ENCODE measurements around the gene TREH. TPM values are rescaled to one million over a fixed set of nuclear protein-coding genes. Genes with fewer than 3 reads are reported as not detected.

Gene TREH
- total RNA-seq, 1 experiment from 2014 or later: 0.05 TPM

DNA sequence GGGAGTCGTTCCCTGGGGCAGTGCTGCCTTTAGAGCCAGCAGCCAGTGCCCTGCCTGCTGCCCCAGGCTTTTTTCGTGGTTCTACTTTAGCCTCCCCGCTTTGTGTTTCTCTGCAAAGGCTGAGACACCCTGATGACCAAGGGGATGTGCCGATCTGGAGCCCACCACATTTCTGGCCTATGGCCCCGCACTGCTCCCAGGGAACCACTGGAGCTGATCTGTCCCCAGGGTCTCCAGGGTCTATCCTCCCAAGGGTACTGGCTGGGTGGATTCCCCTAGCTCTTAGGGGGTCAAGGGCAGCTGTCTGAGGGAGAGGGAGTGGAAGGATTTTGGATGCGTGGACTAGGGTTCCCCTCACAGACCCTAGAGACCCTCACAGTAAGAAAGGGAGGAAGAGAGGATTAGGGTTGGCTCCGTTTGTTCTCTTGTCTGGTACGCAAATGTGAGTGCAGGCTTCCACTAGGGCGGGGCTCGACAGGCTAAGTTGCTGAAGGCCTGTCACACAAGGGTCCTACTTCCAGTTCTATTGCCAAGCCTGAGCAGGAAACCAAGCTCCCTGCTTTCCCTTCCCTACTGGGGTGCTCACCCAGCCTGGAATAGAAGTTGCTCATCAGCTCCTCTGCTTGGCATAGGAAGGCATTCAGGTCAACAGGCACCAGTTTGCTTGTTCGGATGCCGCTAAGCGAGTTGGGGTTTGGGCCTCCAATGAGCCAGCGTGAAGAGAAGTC lies 19.3 kb downstream of the TREH start:
- ATAC-seq: no peak
- Histone ChIP-seq H3K4me1 (ENCODE audit: control insufficient read depth, insufficient read depth, low read length) (peaks cover 12% of the 10 kb centered on the region), H3K9me3 (ENCODE audit: control insufficient read depth, insufficient read depth, low read depth, low read length) (no peaks in the 10 kb centered on the region), H3K36me3 (ENCODE audit: control insufficient read depth, insufficient read depth, low read length) (0 out of 2 replicates have a peak, but pooled peaks cover 2% of the 10 kb centered on the region), H3K4me3 (ENCODE audit: low read depth in 2 of 2, low read length in 2 of 2) (no peak overlapping the region), H3K27me3 (ENCODE audit: control insufficient read depth, insufficient read depth, low read length) (no peaks in the 10 kb centered on the region), H3K27ac (ENCODE audit: low read length) (no peak overlapping the region; the same call in 1 of the 2 replicates)
- DNase-seq (ENCODE audit: low read depth, low spot score): no peak
- TF ChIP-seq, protein P1, sequence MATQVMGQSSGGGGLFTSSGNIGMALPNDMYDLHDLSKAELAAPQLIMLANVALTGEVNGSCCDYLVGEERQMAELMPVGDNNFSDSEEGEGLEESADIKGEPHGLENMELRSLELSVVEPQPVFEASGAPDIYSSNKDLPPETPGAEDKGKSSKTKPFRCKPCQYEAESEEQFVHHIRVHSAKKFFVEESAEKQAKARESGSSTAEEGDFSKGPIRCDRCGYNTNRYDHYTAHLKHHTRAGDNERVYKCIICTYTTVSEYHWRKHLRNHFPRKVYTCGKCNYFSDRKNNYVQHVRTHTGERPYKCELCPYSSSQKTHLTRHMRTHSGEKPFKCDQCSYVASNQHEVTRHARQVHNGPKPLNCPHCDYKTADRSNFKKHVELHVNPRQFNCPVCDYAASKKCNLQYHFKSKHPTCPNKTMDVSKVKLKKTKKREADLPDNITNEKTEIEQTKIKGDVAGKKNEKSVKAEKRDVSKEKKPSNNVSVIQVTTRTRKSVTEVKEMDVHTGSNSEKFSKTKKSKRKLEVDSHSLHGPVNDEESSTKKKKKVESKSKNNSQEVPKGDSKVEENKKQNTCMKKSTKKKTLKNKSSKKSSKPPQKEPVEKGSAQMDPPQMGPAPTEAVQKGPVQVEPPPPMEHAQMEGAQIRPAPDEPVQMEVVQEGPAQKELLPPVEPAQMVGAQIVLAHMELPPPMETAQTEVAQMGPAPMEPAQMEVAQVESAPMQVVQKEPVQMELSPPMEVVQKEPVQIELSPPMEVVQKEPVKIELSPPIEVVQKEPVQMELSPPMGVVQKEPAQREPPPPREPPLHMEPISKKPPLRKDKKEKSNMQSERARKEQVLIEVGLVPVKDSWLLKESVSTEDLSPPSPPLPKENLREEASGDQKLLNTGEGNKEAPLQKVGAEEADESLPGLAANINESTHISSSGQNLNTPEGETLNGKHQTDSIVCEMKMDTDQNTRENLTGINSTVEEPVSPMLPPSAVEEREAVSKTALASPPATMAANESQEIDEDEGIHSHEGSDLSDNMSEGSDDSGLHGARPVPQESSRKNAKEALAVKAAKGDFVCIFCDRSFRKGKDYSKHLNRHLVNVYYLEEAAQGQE (IDR thresholded peaks at IDR 0.05; ENCODE audit: insufficient read depth in 1 of 2, low read depth in 2 of 2, low read length in 1 of 2): no peak
- TF ChIP-seq, protein P2, sequence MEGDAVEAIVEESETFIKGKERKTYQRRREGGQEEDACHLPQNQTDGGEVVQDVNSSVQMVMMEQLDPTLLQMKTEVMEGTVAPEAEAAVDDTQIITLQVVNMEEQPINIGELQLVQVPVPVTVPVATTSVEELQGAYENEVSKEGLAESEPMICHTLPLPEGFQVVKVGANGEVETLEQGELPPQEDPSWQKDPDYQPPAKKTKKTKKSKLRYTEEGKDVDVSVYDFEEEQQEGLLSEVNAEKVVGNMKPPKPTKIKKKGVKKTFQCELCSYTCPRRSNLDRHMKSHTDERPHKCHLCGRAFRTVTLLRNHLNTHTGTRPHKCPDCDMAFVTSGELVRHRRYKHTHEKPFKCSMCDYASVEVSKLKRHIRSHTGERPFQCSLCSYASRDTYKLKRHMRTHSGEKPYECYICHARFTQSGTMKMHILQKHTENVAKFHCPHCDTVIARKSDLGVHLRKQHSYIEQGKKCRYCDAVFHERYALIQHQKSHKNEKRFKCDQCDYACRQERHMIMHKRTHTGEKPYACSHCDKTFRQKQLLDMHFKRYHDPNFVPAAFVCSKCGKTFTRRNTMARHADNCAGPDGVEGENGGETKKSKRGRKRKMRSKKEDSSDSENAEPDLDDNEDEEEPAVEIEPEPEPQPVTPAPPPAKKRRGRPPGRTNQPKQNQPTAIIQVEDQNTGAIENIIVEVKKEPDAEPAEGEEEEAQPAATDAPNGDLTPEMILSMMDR (IDR thresholded peaks at IDR 0.05): no peak
- no peak for TF ChIP-seq POLR2AphosphoS5 (IDR thresholded peaks at IDR 0.05; ENCODE audit: low read depth, low read length)
- no peak for TF ChIP-seq SIN3A (IDR thresholded peaks at IDR 0.05; ENCODE audit: borderline replicate concordance, insufficient read depth, low read depth, low read length)
- TF ChIP-seq TCF7L2 (IDR thresholded peaks at IDR 0.05; ENCODE audit: low read depth, low read length): no peak
- intact Hi-C loops (cut with micrococcal nuclease; ENCODE audit: unreplicated experiment): no loop called here
- ChIA-PET CTCF (interaction anchor here (0.6 to 1.4 kb wide), 4 partner anchors 38 to 311 kb away, joined by 3 to 14 read pairs (median 4); partner anchors contain the start of genes FOXR1 and PHLDB1), POLR2A (no interaction called here)
- BruUV-seq (replicated peaks): no TSS peak
- in situ Hi-C loops (cut with HindIII; ENCODE audit: low pct_unique_long_range_greater_than_20kb, low sequenced_read_pairs): no loop called here

DNA sequence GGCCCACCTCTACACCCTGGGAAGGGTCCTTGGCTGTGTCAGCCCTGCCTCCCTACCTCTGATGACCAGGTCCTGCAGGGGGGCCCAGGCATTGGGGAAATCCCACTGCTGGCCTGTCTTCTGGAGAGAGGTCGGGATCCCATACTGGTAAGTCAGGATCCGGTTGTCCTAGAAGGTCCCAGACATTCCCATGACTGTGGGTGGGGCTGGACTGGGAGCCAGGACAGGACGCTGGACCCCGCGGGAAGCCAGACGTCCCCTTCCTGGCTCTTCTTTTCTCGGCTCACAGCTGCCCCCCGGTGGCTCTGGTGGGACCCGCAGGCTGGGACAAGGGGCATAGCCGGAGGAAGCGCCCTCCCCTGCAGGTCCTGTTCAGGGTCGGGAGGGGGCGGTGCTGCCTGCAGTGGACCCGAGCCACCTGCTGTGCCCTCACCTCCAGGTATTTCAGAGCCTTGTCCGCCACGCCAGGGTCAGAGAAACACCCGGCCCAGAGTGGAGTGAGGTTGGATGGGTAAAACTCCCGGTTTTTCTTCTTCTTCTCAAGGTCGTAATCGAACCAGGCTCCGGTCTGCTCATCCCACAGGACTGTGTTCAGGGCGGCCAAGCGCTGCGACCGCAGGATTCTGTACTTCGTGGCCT lies 20.0 kb downstream of the TREH start:
- in situ Hi-C loops (cut with HindIII; ENCODE audit: low pct_unique_long_range_greater_than_20kb, low sequenced_read_pairs) (no loop called here), intact Hi-C loops (cut with micrococcal nuclease; ENCODE audit: unreplicated experiment) (no loop called here)
- Histone ChIP-seq H3K9me3 (ENCODE audit: control insufficient read depth, insufficient read depth, low read depth, low read length) (no peaks in the 10 kb centered on the region), H3K4me1 (ENCODE audit: control insufficient read depth, insufficient read depth, low read length) (peaks cover 12% of the 10 kb centered on the region), H3K27ac (ENCODE audit: low read length) (no peak overlapping the region), H3K36me3 (ENCODE audit: control insufficient read depth, insufficient read depth, low read length) (peaks cover 3% of the 10 kb centered on the region; the same call in 1 of the 2 replicates), H3K4me3 (ENCODE audit: low read depth in 2 of 2, low read length in 2 of 2) (no peak overlapping the region), H3K27me3 (ENCODE audit: control insufficient read depth, insufficient read depth, low read length) (no peaks in the 10 kb centered on the region)
- no peak for TF ChIP-seq SIN3A (IDR thresholded peaks at IDR 0.05; ENCODE audit: borderline replicate concordance, insufficient read depth, low read depth, low read length)
- TF ChIP-seq, protein P2 (IDR thresholded peaks at IDR 0.05): peak; percentile 99
- TF ChIP-seq POLR2AphosphoS5 (IDR thresholded peaks at IDR 0.05; ENCODE audit: low read depth, low read length): peak; percentile 61; the same call in 1 of the 2 replicates
- DNase-seq (ENCODE audit: low read depth, low spot score) (peak; percentile 54), ATAC-seq (peak; percentile 91)
- CTCF ChIA-PET: interaction anchor here (0.5 to 1.0 kb wide), 5 partner anchors 26 to 720 kb away, joined by 3 to 14 read pairs (median 3); partner anchors contain the start of gene PHLDB1
- POLR2A ChIA-PET: no interaction called here
- BruUV-seq (replicated peaks): no TSS peak
